Activated T-cell treated with anti-CD3 and anti-CD28 coated beads for 48 hours (primary cell): ENCODE measurements around the gene RAB30.

ENCODE experiments used
- DNase-seq: peaks from one replicate; pipeline ENCODE4 v3.0.0-alpha.2; 2020; ENCODE audit warnings: low read depth

RAB30 gene

GRCh38 chr11:83039566-83039965 lies 32.1 kb downstream of the RAB30 start:
- no peak for DNase-seq

GRCh38 chr11:83037877-83038276 lies 33.8 kb downstream of the RAB30 start:
- no peak for DNase-seq

- no peak for DNase-seq
These were observed 35.0 kb downstream of the RAB30 start for GRCh38 chr11:83036701-83037100.

GRCh38 chr11:83035070-83035854 lies 36.4 kb downstream of the RAB30 start:
- no peak for DNase-seq

GRCh38 chr11:83034673-83035014 lies 37.1 kb downstream of the RAB30 start:
- DNase-seq, result no peak

GRCh38 chr11:83033972-83034672 lies 37.6 kb downstream of the RAB30 start:
- DNase-seq, result no peak

GRCh38 chr11:83033371-83033770 lies 38.3 kb downstream of the RAB30 start:
- no peak for DNase-seq

- DNase-seq, result no peak
These were observed 40.6 kb downstream of the RAB30 start for GRCh38 chr11:83031127-83031526.

GRCh38 chr11:83027794-83028193 lies 43.9 kb downstream of the RAB30 start:
- no peak for DNase-seq

- no peak for DNase-seq
These were observed 44.4 kb downstream of the RAB30 start for GRCh38 chr11:83027289-83027688.

- DNase-seq, result no peak
These were observed 45.5 kb downstream of the RAB30 start for GRCh38 chr11:83026229-83026628.

- DNase-seq, result no peak
These were observed 46.4 kb downstream of the RAB30 start for GRCh38 chr11:83025267-83025704.

GRCh38 chr11:83024270-83024854 lies 47.3 kb downstream of the RAB30 start:
- DNase-seq, result no peak

GRCh38 chr11:83023410-83023809 lies 48.3 kb downstream of the RAB30 start:
- DNase-seq, result no peak

- DNase-seq, result no peak
These were observed 49.9 kb downstream of the RAB30 start for GRCh38 chr11:83021780-83022125.

- no peak for DNase-seq
These were observed 50.5 kb downstream of the RAB30 start for GRCh38 chr11:83020942-83021779.

- no peak for DNase-seq
These were observed 51.7 kb downstream of the RAB30 start for GRCh38 chr11:83019888-83020579.

GRCh38 chr11:83014951-83015350 lies 56.7 kb downstream of the RAB30 start:
- no peak for DNase-seq

GRCh38 chr11:83012168-83013067 lies 59.3 kb downstream of the RAB30 start:
- no peak for DNase-seq

GRCh38 chr11:83011333-83012167 lies 60.1 kb downstream of the RAB30 start:
- DNase-seq, result no peak
